Measurements from ENCODE around the gene SLC6A8.

- TF ChIP-seq CTCF (conservative IDR thresholded peaks at IDR 0.05; ENCODE audit: low read depth, low read length): no peak
- TF ChIP-seq EZH2 (IDR thresholded peaks at IDR 0.05; ENCODE audit: borderline replicate concordance, low read depth, low read length, poor library complexity, severe bottlenecking): no peak
Measured at GRCh38 chrX:153738056-153738605, 50.4 kb downstream of the SLC6A8 start.

Data from A673 (cell line).